Activated CD4-positive, CD25-positive, alpha-beta regulatory T cell treated with anti-CD3 and anti-CD28 coated beads, Interleukin-2, amount 50 U/mL, for 72 hours (primary cell): ENCODE data around the gene AKAP8.

Experiments
- DNase-seq: peaks from one replicate; pipeline ENCODE4 v3.0.0; 2021

Gene AKAP8

DNA sequence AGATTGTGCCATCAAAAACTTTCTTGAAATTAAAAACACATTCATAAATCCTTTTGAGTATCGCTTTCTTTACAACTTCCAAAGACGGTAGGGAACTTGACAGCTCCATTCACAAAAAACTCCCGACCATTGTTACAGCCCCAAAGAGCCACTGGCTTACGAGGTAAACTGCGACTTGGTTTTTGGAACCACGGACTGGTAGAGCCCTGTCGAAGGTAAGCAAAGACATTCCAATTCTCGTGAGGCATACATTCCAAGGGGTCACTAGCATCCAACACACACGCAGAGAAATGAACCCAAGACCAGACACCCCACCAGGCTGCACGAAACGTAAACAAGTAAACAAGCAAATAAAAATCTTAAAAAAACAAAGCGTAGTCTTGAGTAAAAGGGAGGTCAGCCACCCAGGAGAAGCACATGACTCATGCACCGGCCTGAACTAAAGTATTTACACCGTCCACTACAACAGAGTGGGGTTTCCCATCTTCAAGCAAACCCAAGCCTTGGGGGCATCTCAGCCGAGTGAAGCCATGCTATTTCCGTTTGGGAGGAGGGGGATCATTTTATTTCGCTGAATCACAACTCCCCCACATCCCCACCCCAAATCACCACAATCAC, 48.7 kb downstream of the AKAP8 start:
- peak; percentile 34 for DNase-seq

DNA sequence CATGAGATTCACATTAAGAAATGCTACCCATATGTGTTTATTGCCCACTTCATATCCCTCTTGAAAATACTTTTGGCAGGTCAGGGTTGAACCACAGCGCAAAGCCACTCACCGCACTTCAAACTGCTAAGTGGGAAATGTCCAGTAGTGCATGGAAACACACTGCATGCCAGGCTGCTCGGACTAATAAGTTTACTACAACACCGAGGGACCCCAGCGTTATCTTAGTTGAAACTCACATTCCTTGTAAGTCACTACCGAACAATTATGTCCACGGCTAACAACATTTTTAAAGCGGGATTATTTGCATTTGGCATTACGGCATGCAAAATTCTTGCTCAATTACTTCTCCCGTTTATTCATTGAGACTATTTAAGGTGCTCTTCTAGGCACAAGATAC, 51.3 kb downstream of the AKAP8 start:
- no peak for DNase-seq

DNA sequence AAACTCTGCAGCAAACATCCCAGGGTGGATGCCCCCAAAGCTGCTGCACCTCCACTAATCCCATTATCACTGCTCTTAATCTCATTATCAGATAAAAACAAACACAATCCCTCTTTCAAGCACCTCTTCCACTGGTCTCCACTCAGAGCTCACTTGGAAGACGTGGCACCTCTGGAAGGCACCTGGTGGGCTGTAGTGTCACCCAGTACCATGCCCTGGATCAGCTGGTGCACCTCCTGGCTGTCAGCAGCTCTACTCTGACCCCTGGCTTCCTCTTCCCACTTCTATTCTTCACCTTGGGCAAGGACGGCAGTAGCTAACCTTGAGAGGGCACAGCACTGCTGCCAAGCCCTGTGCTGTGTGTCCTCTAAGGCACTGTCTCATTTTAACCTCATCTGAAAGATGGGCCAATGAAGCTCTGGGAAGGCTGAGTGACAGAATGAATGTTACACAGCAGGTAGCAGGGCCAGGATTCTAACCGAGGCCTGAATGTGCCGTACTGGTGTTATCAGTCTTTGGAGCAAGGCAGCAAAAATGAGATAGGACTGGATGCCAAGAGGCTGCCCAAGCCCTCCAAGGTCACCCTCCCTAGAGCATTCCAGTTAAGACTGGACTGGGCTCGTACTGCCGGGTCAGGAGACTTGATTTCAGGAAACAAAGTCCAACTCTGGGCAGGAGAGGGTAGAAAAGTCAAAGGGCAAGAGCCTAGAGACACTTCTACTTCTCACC, 54.6 kb downstream of the AKAP8 start:
- no peak for DNase-seq

DNA sequence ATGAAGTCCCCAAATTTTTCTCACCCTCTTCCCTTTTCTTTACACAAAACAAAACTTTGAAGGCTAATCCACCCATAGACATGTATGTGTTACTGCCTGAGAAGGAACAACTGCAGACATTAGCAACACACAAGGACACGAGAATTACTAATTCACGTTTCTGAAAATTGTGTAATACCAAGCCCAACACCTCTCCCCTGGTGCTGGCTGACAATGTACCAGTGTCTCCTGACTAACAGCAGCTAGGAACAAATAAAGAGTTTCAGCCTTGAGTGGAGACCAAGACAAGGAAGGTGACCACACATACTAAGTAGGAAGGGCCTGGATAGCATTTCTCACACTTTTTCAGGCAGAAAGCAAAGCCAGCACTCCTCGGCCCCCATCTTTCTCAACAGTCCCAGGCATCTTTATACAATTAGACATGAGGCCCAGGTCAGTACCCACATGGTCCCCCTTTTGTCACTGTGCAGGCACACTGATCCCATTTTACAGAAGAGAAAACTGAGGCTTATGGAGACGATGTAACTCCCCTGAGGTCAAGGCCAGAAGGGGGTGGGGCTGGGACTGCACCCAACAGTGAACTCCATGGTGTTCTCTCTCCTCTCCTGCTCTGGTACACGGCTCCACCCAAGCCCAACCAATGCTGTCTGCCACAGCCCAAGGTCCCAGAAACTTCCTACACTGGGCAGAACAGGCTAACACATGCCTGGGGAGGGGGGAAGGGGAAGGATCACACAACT, 55.9 kb downstream of the AKAP8 start:
- DNase-seq, result no peak

DNA sequence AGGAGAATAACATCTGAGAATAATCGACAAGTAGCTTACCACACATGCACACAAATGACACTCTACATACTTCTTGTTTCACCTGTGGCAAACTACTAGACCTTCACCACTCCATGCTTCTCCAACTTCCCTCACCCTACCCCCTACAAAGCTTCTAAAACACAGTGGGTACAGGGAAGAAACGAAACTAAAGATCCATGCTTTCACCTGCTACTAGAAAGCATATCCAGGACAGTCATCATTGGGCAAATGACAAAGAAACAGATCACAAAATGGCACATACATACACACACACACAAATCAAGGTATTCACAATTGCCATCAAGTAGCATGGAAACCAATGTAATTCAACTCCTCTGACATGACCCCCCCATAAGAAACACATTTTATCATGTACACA, 57.8 kb downstream of the AKAP8 start:
- no peak for DNase-seq

DNA sequence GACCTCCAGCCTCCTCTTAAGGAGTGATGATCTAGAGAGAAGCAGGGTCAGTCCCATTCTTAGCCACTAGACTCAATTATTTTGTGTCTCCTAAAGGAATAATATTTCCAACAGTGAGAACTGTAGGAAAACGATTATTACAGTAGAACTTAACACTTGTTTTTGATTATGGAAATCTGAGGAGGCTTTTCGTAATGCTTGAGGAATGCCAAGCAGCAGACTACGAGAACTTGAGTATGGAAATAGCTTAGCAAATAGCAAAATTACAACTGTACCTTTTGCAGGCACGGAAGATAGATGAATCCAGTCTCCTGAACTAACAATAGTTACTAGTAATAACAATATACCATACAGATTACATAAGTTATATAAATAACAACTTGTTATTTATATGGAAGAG, 59.5 kb downstream of the AKAP8 start:
- no peak for DNase-seq

DNA sequence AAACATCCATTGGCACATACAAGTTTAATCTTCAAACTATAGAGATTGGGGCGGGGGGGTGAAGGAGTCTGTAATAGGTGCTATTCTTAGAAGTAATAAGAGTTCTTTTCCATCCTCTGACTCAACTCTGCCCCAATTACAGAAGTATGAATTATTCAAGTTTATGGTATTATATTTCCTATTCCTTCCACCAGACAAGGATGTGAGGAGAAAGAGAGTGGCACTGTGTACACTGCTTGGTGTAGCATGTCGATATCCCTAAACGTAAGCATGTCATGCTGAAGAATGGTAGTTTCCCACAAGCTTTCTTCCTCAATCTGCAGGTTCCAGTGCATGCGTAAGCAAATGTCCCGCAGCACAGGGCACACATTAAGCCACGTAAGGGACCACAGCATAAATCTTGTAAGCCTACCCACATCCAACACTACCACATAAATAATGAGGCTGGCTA, 61.3 kb downstream of the AKAP8 start:
- DNase-seq, result no peak

DNA sequence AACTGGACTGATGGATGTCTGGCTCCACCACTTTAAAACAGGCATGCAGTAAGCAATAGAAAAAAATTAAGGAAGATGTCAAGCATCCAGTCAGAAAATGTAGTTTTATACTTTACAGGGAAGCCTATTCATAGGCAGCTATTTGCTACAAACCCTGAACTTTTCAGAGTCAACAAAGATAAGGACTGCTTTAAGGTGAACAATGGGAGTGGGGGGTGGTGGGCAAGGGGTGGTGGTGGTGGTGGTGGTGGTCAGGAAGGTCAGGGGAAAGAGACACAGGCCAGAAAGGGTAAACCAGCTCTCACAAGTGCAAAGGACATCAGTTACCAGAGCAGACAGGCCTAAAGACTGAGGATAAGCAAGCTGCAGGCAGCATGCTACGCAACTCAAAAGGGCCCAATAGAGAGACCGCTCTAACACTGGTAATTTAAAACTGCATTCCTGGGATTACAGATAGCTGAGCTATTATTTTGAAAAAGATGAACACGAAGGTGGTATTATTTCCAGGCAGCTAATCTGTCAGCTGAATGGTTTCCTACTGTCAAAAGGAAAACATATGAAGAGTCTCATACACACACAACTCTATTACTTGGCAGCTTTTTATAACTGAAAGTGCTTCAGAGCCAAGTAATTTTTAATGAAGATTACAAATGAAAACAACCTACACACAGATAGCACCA, 62.1 kb downstream of the AKAP8 start:
- DNase-seq, result no peak

DNA sequence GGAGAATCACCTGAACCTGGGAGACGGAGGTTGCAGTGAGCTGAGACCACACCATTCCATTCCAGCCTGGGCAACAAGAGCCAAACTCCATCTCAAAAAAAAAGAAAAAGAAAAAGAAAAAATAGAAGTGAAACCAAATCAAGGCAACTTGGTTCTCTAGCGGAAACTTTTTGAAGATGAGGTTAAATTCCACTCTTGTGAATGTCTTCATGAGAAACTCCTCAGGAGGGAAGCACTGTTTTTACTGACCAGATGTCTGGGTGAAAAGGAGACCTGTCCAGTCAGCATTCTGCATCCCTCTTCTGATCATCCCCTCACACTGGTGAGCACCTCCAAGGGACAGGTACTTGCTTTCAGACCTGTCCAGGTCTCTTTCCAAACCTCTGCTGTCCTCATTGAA, 63.1 kb downstream of the AKAP8 start:
- no peak for DNase-seq

DNA sequence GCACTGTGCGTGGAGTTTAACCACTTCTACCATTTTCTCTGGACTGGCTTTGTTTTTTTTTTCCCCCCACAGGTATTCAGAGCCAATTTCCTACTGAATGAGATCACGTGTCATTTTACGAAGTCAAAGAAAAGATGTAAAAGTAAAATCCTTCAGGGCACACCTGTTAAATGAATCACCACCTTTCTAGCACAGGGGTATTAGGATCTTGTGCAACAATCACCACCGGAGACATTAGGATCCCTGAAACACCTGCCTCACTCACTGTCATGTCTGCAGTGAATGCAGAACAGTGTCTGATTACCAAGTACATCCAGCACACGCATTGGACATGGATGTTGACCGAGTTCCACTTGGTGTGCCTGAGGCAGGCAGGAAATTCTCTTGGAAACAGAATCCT, 64.5 kb downstream of the AKAP8 start:
- no peak for DNase-seq

DNA sequence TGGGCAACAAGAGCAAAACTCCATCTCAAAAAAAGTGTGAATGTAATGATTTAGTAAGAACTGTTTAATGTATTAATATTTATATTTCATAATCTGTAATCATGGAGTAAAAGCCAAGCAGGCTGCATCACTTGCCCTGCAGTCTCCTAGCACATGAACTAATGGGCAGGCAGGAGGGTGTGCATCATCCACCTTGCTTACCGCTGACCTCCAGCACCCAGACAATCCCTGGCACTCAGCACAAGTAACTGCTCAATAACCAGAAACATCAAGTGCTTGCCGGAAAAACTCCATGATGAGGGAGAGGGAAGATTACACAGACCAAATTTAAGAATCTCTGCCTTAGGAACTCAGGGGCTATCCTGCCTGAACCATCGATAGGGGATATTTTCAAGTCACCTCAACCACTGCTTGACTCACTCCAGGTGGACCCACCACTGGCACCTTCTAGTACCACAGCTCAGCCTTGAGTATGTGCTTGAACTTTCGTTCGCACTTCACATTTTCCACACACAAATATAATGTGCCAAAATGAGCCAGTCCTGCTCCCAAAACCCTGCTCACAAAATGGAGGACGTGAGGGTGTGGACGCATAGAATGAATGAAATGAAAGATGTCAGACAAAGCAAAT, 65.8 kb downstream of the AKAP8 start:
- DNase-seq, result no peak

DNA sequence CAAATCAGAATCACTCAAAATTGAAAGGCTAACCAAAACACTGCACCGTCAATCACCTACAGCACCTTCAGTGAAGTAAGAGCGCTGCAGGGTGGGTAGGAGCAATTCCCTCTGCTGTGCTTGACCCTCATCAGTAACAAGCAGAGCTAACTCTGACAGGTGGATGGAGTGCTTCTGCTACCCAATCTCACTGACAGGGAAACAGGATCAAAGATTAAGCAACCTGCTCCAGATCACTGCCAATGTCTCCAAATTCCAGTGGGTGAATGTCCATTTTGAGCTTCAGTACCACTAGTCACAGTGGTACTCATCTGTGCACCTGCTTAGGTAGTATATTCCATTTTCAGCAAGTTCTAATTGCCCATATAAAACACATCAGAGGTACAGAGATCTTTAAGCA, 72.4 kb downstream of the AKAP8 start:
- DNase-seq, result no peak

DNA sequence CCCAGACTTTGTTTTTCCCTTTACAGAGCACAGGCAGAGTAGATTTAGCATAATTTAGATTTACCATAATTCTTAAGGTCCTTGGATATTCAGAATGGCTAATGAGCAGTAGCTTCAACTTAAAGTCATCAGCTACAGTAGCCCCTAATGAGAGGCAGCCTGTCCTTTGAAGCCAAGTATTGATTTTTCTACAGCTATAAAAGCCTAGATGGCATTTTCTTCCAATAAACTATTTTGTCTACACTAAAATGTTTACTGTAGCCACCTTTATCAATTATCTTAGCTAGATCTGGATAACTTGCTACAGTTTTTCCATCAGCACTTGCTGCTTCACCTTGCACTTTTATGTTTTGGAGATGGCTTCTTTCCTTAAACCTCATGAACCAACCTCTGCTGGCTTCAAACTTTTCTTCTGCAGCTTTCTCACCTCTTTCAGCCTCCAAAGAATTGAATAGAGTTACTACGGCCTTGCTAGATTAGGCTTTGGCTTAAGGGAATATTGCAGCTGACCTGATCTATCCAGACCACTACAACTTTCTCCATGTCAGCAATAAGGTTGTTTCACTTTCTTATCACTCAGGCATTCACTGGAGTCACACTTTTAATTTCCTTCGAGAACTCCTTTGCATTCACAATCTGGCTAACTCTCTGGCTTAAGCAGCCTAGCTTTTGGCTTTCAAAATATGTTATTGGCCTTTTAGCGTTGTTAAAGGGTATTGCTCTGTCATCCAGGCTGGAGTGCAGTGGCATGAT, 73.8 kb downstream of the AKAP8 start:
- DNase-seq, result no peak

DNA sequence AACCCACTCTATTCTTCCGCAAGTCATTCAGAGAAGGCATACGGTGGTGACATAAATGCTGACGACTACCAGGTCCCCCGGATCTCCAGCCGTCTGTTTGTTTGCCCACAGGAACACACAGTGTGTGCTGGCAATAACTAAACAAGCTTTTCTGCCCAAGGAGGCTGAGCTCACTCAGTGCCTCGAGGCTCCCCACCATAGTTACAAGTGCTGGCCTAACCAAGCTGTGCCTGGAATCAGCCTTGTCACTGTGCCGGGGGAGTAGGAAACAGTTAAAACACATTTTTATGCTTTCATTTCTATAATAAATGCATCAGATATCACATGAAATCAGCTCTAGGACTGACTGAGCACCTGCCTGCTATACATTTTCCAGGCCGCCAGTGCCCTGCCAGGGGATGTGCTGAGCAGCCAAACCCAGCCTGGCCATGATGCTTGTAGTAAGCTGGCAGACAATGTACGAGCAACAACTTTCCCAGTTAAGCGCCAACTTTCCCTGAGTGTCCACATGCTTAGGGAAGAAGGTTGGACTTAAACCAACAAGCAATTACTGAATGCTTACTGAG, 75.4 kb downstream of the AKAP8 start:
- DNase-seq, result no peak
